Activated CD4-positive, alpha-beta T cell treated with anti-CD3 and anti-CD28 coated beads, Interleukin-2, amount 50 U/mL, for 16 hours (primary cell): ENCODE results near the gene SOX12.

ENCODE experiments used
- DNase-seq: peaks from one replicate; pipeline ENCODE4 v3.0.0-alpha.2; 2020

SOX12 gene

DNA sequence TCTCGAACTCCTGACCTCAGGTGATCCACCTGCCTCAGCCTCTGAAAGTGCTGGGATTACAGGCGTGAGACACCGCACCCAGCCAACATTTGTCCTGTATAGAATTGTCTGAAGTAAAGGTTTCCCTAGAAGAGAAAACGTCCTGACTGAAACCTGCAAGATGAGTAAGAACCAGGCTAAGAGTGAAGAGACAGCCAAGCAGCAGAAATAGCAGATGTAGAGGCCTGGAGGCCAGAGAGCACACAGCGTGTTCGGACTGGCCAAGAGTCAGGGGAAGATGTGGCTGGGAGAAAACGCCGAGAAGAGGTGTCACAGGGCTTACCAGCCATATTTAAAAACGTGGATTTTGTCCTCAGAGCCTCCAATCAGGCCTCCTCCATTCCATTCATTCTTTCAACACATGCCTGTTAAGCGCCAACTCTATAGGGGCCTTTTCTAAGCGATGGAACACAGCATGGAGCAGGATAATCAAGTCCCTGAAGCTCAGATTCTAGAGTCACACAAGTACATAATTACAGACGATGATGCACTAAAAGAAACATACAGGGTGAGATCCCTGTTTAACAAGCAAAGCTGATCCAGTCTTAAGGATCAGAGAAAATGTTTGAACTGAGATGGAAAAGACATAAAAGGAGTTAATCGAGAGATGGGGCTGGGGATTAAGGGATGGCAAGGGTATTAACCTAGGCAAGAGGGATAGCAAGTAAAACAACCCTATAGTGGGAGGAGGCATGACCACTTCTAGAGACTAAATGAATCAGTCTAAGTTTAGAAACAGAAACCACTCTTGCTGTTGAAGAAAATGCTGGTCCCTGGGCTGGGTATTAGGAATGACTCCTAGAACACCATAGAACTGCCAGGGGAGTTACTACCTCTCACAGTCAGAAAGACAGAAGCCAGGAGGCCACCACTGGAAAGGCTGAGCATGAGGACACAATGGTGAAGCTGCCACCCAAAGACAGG is 23.2 kb upstream of the SOX12 start:
- no peak for DNase-seq

DNA sequence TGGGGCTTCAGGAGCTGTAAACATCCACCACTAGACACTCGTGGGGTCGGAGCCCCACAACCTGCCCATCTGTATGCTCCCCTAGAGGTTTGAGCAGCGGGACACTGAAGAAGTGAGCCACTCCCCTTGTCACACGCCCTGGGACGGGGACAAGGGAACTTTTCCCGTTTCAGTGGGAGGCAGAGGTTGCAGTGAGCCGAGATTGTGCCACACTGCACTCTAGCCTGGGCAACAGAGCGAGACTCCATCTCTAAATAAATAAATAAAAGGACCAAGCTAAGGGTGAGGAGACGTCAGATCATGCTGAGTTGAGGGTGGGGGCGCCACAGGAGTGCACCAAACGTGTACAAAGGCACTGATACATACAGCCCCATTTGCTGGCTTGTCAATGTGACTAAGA is 19.6 kb upstream of the SOX12 start:
- DNase-seq: no peak

DNA sequence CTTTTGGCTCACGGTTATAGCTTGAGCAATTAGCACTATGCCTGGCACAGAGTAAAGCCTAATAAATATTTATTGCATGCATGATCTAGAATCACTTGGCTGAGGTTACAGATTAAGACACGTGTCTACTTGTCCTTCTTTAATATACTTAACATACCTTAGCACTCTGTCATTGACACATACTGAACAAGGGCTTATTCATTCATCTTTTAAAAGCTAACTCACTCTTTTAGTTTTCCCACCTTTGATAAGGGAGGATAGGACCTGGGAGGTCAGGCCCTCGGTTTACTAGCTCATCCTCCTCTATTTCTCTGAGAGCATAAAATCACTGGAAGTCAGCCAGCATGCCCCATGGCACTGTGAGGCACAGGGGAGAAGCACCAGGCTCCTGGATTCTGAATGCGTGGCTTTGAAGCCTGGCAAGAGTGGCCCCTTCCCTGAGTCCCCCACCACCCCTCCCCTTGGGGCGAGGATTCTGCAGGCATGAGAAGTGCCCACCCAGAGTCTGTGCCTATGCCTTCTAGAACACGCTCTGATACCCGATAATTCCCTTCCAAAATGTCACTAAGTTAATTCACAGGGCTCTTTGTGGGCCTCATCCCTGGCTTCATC is 16.8 kb upstream of the SOX12 start:
- DNase-seq: no peak

DNA sequence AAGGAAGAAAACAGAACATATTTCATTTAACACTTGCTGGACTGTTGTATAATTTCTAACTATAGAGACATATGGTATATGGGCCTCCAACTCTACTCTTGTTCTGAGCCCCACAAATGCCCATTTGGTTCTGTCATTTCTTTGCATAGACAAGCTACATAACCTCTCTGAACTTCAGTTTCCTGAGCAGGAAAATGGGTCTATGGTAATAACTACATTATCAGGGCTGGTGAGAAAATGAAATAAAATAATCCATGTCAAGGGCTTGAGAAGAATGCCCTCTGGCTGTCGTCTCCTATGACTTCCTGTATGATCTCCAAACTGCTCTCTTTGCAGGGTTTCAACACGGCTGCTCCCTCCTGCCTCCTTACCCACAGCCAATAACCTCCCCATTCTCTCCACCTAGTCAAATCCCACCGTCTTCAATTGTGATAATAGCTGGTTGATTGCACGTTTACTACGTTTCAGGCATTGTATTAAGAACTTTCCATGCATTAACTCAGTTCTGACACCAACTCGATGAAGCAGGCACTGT is 16.0 kb upstream of the SOX12 start:
- DNase-seq: no peak

DNA sequence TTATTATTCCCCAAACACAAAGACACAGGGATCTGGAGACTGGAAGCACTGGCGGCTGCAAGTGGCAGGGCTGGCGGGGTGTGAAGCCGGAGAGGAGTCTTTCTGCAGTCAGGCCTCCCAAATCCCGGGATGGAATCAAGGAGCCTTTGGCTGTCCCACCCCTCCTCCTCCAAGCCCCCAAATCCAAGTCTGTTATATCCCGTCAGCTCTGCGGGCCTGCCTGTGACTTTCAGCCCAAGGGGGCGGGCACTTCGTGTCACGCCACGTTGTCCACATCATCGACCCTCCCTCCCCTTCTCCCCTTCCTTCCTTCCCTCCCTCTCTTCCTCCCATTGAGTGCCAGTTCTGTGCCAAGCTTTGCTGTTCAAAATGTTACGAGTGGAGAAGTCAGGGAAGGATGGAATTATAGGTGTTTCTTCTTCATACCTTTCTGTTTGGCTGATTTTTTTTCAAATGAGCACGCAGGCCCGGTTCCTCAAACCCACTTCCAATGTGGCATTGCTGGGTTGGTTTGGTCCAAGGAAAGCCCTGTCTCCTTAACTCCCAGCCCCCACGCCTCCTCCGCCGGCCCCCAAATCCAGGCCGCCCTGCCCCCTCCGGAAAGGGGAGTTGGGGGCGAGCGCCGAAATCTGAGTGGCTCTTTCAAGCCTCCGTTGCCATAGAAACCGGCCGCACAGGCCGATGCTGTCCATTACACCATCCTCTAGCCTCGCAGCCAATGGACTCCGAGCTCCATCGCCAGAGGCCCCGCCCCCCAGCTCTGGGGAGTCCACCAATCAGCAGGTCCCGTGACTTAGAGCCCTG is 15.3 kb upstream of the SOX12 start:
- peak; percentile 88 for DNase-seq

DNA sequence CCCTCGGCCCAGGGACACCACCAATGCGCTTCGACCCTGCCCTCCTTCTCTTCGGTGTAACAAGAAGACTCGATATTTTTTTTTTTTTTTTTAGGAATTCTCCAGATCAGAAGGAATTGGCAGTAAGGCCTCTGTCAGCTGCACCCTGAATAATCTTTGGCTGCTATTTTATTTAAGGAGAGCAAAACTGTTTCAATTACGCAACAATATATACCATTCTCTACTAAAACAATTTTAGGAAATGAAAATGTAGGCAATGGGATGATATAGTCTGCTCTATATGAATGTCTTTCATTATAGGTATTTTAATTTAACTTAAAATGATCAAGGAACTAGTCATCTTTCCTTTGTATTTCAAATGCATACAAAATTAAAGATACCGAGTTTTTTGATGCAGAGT is 14.7 kb upstream of the SOX12 start:
- DNase-seq: no peak

DNA sequence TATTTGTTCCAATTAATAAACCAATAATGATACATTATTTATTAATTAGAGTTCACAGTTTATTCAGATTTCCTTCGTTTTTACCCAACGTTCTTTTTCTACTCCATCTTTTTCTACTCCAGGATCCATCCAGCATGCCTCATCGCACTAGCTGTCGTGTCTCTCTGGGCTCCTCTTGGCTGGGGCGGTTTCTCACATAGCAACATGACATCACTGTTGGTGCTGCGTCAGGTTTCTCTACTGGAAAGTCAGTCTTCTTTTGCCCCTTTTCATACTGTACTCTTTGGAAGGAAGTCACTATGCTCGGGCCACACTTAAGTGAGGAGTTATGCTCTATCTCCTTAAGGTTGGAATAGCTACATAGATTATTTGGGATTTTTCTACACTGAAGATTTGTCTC is 13.7 kb upstream of the SOX12 start:
- no peak for DNase-seq

DNA sequence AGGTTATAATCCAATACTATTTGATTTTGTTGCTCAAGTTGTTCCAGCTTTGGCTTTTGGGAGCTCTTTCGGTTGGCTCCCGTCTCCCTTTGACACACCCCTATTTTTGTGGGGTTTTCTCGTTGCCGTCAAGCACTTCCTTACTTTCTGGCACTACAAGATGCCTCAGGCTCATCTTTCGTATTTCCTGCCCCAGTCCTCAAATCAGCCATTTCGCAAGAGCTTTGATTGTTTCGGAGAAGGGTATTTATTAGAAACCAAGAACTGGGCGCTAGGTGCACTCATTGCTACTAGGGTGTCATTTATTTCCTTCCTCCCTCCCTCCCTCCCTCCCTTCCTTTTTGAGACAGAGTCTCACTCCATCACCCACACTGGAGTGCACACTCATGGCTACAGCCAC is 13.3 kb upstream of the SOX12 start:
- no peak for DNase-seq

DNA sequence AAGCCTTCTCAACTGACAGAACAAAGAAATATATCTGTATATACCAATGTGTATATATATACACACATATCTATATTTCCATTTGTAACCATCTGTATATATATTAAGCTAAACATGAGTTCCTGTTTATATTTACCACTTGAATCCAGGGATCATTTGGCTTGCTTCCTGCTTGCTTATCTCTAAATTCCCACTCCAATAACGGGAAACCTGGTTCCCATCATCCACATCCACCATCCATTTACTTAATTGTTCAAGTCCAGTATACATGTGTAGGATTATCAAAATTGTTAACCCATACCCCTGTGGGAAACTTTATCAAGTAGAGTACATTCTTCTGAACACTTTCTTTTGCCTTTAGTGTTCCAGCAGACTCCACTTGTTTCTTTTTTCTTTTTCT is 12.5 kb upstream of the SOX12 start:
- DNase-seq: no peak

DNA sequence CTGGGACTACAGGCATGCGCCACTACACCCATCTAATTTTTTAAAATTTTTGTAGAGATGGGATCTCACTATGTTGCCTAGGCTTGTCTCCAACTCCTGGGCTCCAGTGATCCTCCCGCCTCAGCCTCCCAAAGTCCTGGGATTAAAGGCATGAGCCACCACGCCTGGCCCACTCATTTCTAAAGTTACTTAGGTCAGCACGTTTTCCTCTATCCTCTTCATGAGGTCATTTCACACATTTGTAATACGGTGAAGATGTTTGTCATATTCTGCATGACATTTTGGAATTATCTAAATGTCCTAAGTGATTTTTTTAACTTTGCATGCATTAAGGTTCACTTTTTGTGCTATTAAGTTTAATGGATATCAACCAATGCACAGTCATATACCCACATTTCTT is 11.9 kb upstream of the SOX12 start:
- no peak for DNase-seq

DNA sequence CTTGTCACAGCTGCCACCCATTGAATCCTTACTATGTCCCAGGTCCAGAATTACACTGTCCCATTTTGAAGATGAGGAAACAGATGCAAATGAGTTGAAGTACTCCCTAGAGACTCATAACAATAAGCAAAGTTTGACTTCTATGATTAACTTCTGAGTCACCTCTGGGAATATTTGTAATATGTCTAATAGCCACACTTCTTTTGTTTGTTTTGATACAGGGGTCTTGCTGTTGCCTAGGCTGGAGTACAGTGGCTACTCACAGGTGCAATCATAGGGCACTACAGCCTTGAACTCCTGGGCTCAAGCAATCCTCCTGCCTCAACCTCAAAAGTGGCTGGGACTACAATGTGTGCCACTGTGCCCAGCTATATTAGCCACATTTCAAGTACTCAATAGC is 11.4 kb upstream of the SOX12 start:
- DNase-seq: no peak

DNA sequence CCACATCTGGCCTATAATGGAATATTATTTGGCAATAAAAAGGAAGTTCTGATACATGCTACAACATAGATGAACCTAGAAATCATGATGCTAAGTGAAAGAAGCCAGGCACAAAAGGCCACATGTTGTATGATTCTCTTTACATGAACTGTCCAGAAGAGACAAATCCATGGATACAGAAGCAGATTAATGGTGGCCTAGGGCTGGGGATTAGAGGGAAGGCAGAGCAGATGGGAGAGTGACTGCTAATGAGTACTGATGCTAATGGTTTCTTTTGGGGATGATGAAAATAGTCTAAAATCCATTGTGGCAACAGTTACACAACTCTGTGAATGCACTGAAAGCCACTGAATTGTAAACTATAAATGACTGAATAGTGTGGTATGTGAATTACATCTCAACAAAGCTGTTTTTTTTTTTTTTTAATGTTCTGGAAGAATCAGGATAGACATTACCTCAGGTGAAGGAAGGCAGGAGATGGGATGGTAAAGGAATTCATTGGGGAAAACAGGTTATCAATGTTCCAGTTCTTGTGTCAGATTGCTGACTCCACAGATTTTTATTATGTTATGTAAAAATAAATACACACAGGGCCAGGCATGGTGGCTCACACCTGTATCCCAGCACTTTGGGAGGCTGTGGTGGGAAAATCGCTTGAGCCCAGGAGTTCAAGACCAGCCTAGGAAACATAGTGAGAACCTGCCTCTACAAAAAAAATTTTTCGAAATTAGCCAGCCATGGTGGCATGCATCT is 8.9 kb upstream of the SOX12 start:
- DNase-seq: no peak

DNA sequence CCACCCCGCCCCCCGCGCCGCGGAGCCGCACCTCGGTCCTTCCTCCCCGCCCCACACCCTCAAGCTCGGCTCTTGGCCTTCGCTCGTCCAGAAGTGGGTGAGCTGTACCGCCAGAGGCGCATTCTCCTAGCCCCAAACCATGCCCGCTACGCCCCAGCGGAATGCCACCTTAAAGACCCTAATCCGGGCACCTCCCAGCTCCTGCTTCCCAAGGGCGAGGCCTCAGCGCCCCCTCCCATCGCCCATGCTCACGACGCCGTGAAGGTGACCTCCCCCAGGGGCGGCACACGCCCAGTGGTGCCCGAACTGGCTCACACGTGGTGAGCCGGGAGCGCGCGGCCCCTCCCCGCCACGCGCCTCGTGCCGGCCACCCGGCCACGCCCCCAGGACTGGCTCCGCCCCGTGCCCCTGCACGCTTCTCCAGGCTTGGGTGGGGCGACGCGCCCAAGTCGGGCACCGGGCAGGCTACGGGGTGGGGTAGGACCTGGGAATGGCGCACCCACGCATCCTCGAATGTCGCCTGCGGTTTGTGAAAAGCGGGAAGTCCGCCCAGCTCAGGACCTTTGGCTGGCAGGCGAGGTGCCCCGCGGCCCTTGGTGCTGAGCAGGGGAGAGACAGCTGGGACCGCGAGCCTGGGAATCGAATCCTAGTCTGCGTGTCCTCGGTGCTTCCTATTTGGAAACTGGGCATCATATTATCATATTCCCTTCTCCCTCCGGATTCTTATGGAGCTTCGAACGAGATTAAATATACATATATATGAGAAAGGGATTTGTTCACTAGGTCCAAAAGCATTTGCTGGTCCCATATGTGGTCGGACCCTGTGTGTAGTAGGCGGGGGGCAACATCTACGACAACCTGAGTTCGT is 941 bp upstream of the SOX12 start:
- peak; percentile 92 for DNase-seq

DNA sequence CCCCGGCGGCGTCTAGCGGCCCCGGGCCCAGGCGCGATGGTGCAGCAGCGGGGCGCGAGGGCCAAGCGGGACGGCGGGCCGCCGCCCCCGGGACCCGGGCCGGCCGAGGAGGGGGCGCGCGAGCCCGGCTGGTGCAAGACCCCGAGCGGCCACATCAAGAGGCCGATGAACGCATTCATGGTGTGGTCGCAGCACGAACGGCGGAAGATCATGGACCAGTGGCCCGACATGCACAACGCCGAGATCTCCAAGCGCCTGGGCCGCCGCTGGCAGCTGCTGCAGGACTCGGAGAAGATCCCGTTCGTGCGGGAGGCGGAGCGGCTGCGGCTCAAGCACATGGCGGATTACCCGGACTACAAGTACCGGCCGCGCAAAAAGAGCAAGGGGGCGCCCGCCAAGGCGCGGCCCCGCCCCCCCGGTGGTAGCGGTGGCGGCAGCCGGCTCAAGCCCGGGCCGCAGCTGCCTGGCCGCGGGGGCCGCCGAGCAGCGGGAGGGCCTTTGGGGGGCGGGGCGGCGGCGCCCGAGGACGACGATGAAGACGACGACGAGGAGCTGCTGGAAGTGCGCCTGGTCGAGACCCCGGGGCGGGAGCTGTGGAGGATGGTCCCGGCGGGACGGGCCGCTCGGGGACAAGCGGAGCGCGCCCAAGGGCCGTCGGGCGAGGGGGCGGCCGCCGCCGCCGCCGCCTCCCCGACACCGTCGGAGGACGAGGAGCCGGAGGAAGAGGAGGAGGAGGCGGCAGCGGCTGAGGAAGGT is 715 bp downstream of the SOX12 start:
- DNase-seq: peak; percentile 35

DNA sequence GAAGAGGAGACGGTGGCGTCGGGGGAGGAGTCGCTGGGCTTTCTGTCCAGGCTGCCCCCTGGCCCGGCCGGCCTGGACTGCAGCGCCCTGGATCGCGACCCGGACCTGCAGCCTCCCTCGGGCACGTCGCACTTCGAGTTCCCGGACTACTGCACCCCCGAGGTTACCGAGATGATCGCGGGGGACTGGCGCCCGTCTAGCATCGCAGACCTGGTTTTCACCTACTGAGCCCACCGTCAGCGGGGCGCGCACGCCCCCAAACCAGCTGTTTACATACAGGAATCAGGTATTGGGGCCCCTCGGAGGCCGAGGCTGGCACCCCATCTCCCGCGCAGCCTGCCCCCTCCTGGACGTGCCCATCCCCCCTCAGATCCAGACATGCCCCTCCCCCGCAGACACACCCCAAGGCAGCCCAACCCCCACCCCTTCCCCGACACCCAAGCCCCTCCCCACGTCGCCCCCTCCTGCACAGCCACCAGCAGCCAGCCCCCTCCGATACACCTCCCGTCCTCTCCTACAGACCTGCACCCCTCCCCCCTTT is 1.4 kb downstream of the SOX12 start:
- no peak for DNase-seq

DNA sequence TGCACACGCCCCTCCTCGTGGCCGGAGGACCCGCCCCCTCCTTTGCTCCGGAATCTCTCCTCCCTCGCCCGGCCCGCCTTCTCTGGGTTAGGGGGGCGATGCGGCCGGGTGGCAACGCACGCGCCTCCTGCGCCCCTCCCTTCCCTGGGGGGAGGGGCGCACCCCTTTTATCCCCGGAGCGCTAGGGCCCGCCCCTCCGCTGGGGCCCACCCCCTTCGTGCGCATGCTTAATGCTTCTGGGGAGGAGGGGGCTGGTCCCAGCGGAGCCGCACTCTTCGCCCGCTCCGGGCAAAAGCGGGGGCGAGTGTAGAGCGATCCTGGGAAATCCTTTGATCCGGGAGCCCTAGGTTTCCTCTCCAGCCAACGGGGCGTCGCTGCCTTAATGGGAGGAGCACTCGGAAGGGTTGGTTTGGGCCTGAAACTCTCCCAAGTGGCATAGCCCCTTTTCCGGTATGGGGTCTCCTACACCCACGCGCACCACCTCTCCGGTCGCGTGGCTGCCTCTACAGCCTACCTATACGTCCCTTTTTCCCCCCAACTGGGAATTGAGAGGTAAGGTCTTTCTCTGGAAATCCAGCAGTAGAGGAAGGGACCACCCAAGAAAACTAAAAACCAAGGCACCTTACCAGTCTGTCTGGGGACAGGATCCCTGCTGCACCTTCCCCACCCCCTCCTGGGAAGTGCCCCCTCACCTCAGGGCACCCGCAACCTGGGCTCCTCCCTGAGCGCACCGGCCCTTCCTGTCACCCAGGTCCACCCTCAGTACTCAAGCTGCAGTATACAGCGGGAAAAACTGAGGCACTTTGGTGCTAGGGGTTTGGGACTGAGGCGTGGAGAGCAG is 2.1 kb downstream of the SOX12 start:
- DNase-seq: peak; percentile 68

DNA sequence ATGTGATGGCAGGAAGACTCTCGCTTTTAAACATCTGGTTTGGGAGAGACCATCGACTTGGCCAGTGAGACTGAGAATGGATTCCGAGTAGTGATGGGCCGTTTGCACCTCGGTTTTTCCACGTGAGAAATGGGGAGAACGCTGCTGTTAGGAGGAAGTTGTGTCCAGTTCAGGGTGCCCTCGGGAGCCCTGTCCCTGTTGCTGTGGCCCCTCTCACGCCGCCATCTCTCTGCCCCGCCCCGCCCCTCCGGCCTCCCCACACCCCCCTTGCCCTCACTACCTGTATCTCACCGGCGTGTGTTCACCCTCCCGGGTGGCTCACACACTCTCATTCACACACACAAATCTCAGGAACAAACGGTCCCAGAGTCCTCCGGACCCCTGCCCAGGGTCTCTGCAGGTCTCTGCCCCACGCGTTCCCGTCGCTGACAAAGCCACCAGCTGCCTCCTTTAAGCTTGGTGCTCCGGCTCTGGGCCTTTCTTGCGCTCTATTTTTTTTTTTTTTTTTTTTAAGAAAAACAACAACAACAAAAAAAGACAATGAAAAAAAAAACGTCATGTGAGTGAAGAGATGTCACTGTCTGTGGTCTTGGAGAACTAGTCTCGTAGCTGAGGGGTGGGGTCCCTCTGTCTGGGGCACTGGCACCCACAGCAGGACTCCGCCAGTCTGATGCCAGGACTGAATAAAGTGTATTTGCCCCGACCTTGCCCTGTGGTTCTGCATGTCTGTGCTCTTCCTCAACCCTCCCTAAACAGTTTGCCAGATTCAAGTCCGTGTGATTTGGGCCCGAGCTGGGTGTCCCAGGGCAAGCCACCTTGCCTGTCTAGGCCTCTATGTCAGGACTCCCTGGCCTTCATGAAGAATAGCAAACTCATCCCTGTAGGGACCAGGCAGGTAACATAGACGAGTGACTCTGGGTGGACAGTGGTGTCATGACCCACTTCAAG is 2.9 kb downstream of the SOX12 start:
- DNase-seq: no peak

DNA sequence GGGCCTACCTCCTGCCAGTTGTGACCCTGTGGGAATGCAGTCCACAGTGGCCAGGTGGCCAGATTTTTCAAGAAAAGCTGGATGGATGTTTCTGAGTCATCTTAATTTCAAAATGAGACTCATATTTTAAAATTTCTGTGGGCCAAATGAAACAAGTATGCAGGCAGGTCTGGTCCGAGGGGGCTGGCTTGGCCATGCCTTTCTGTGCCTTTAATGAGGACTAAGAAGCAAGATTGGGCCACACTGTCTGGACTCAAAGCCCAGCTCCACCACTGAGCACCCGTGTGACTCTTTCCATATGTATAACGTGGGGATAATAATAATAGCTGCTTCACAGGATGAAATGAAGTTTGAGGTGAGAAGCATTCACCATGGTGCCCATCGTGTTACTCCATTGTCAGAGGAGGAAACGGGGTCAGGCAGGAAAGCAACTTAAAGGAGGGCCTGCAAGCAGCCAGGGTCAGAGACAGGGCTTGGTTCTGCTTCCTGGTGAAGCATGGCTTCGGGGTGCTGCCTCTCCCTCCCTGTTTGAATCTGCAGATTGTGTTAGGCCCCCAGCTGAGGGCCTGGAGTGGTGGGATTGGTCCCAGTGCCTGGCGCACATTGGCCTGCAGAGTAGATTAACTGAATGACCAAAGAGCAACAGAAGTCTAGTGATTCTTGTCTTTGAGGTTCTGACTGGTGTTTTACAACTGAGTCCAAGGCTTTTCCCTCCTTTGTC is 3.8 kb downstream of the SOX12 start:
- DNase-seq: no peak
